Measurements from ENCODE around the gene CST4. TPM values are rescaled to one million over a fixed set of nuclear protein-coding genes. Genes with fewer than 3 reads are reported as not detected.

The CST4 gene
- total and polyA plus RNA-seq, 2 donors (not counting 1 experiment from before 2014, with no cell fraction given): not detected

GRCh38 chr20:23669327-23669726, 19.5 kb downstream of the CST4 start:
- no peaks in the 10 kb centered on the region for H3K4me1 Mint-ChIP-seq
- Histone ChIP-seq H3K36me3 (replicated peaks in 1 of 2; ENCODE audit: control extremely low read depth in 1 of 2, control insufficient read depth in 1 of 2, extremely low read depth in 1 of 2, insufficient read depth in 2 of 2, low read length in 1 of 2) (no peaks in the 10 kb centered on the region), H3K27ac (ENCODE audit: low read length in 2 of 2) (no peak overlapping the region), H3K9me3 (ENCODE audit: control extremely low read depth in 1 of 3, control insufficient read depth in 2 of 3, insufficient read depth in 1 of 3, low read length in 2 of 3) (no peaks in the 10 kb centered on the region), H3K4me3 (ENCODE audit: control extremely low read depth in 1 of 5, extremely low read depth in 1 of 5, insufficient read depth in 1 of 5, low read depth in 2 of 5, low read length in 4 of 5) (no peak overlapping the region), H3K4me2 (replicated peaks; ENCODE audit: low read depth, low read length, poor library complexity, severe bottlenecking) (no peak overlapping the region), H3K9ac (ENCODE audit: low read length) (no peak overlapping the region), H4K20me1 (ENCODE audit: control insufficient read depth, insufficient read depth, low read length, poor library complexity, severe bottlenecking) (no peaks in the 10 kb centered on the region), H3K27me3 (replicated peaks in 1 of 4; ENCODE audit: control extremely low read depth in 1 of 4, control insufficient read depth in 3 of 4, insufficient read depth in 4 of 4, low read length in 3 of 4) (no peaks in the 10 kb centered on the region), H3K4me1 (ENCODE audit: control insufficient read depth in 2 of 2, insufficient read depth in 2 of 2, low read length in 2 of 2) (no peaks in the 10 kb centered on the region), H2AFZ (ENCODE audit: insufficient read depth, low read depth, low read length, poor library complexity, severe bottlenecking) (no peak overlapping the region), H3K79me2 (ENCODE audit: control insufficient read depth, insufficient read depth, low read length) (no peaks in the 10 kb centered on the region)
- intact Hi-C loops (cut with micrococcal nuclease): loop anchor here (5.0 kb wide), 1 partner anchor 328 kb away; no protein-coding TSS in a partner anchor
- no peak for TF ChIP-seq EZH2 (IDR thresholded peaks at IDR 0.05; ENCODE audit: borderline replicate concordance, insufficient read depth, low read depth, low read length, poor library complexity, severe bottlenecking)
- TF ChIP-seq, protein P1, sequence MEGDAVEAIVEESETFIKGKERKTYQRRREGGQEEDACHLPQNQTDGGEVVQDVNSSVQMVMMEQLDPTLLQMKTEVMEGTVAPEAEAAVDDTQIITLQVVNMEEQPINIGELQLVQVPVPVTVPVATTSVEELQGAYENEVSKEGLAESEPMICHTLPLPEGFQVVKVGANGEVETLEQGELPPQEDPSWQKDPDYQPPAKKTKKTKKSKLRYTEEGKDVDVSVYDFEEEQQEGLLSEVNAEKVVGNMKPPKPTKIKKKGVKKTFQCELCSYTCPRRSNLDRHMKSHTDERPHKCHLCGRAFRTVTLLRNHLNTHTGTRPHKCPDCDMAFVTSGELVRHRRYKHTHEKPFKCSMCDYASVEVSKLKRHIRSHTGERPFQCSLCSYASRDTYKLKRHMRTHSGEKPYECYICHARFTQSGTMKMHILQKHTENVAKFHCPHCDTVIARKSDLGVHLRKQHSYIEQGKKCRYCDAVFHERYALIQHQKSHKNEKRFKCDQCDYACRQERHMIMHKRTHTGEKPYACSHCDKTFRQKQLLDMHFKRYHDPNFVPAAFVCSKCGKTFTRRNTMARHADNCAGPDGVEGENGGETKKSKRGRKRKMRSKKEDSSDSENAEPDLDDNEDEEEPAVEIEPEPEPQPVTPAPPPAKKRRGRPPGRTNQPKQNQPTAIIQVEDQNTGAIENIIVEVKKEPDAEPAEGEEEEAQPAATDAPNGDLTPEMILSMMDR (IDR thresholded peaks at IDR 0.05): no peak
- CTCF ChIA-PET: no interaction called here
- no peak for ATAC-seq (ENCODE audit: low read depth)
- no peak overlapping the region for H3K27ac Mint-ChIP-seq
- WGBS (ENCODE audit: insufficient coverage): 100% methylated on average over 1 of the region's 1 CpG
- no peak overlapping the region for H3K4me3 Mint-ChIP-seq
- H3K9me3 Mint-ChIP-seq (ENCODE audit: insufficient read depth): no peaks in the 10 kb centered on the region
- POLR2A ChIA-PET: no interaction called here
- no peaks in the 10 kb centered on the region for H3K27me3 Mint-ChIP-seq
- DNase-seq: no peak

DNA sequence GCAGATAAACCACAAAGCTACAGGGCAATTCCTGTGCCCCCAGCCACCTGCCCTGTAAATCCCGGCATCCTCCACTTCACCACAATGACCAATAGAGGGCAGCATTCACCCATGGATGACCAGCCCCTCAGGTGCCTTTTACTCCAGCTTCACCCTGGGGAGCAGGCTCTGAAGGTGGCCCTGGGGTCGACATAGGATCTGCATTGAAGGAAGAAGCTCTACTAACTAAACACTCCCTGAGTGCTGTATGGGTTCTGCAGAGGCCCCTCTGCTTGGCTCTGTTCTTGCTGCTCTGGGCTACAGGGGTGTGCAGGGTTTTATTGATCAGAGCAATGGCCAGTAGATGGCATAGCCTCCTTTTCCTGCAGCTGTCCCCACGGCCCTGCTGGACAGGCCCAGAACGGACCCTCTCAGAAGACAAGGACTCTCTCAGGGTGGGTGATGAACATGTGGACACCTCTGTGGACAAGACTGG, 20.3 kb downstream of the CST4 start:
- Histone ChIP-seq H2AFZ (ENCODE audit: insufficient read depth, low read depth, low read length, poor library complexity, severe bottlenecking) (no peak overlapping the region), H3K36me3 (replicated peaks in 1 of 2; ENCODE audit: control extremely low read depth in 1 of 2, control insufficient read depth in 1 of 2, extremely low read depth in 1 of 2, insufficient read depth in 2 of 2, low read length in 1 of 2) (no peaks in the 10 kb centered on the region), H3K4me2 (replicated peaks; ENCODE audit: low read depth, low read length, poor library complexity, severe bottlenecking) (no peak overlapping the region), H3K27me3 (replicated peaks in 1 of 4; ENCODE audit: control extremely low read depth in 1 of 4, control insufficient read depth in 3 of 4, insufficient read depth in 4 of 4, low read length in 3 of 4) (no peaks in the 10 kb centered on the region), H3K9me3 (ENCODE audit: control extremely low read depth in 1 of 3, control insufficient read depth in 2 of 3, insufficient read depth in 1 of 3, low read length in 2 of 3) (no peaks in the 10 kb centered on the region), H4K20me1 (ENCODE audit: control insufficient read depth, insufficient read depth, low read length, poor library complexity, severe bottlenecking) (no peaks in the 10 kb centered on the region), H3K79me2 (ENCODE audit: control insufficient read depth, insufficient read depth, low read length) (no peaks in the 10 kb centered on the region), H3K4me1 (ENCODE audit: control insufficient read depth in 2 of 2, insufficient read depth in 2 of 2, low read length in 2 of 2) (no peaks in the 10 kb centered on the region), H3K9ac (ENCODE audit: low read length) (no peak overlapping the region), H3K4me3 (ENCODE audit: control extremely low read depth in 1 of 5, extremely low read depth in 1 of 5, insufficient read depth in 1 of 5, low read depth in 2 of 5, low read length in 4 of 5) (no peak overlapping the region), H3K27ac (ENCODE audit: low read length in 2 of 2) (no peak overlapping the region)
- ATAC-seq (ENCODE audit: low read depth): peak; percentile 47
- TF ChIP-seq, protein P1 (IDR thresholded peaks at IDR 0.05): peak; percentile 71
- TF ChIP-seq EZH2 (IDR thresholded peaks at IDR 0.05; ENCODE audit: borderline replicate concordance, insufficient read depth, low read depth, low read length, poor library complexity, severe bottlenecking): no peak
- no peak overlapping the region for H3K27ac Mint-ChIP-seq
- H3K27me3 Mint-ChIP-seq: no peaks in the 10 kb centered on the region
- no peak overlapping the region for H3K4me3 Mint-ChIP-seq
- no peaks in the 10 kb centered on the region for H3K4me1 Mint-ChIP-seq
- WGBS (ENCODE audit: insufficient coverage): 21% methylated on average over 3 of the region's 4 CpGs
- peak; percentile 46 for DNase-seq
- POLR2A ChIA-PET: no interaction called here
- intact Hi-C loops (cut with micrococcal nuclease): loop anchor here (5.0 kb wide), 1 partner anchor 329 kb away; no protein-coding TSS in a partner anchor
- H3K9me3 Mint-ChIP-seq (ENCODE audit: insufficient read depth): no peaks in the 10 kb centered on the region
- CTCF ChIA-PET: no interaction called here
